ENCODE data around the gene FAAP100. TPM values are rescaled to one million over a fixed set of nuclear protein-coding genes. Genes with fewer than 3 reads are reported as not detected.
A peak's percentile ranks its signal among the peaks of the same experiment; 100 is the strongest.

FAAP100 gene
- total RNA-seq, 1 experiment from 2014 or later, result 54.7 TPM

- Mint-ChIP-seq H3K9me3 (no peaks in the 10 kb centered on the region), H3K4me1 (peaks cover 13% of the 10 kb centered on the region), H3K36me3 (peaks cover 16% of the 10 kb centered on the region), H3K27ac (peak overlapping the region; percentile 28; the same call in 1 of the 2 replicates), H3K27me3 (ENCODE audit: low read depth) (no peaks in the 10 kb centered on the region), H3K4me3 (no peak overlapping the region)
- DNase-seq (ENCODE audit: low spot score) (no peak), ATAC-seq (no peak)
- ChIA-PET POLR2A (no interaction called here), CTCF (no interaction called here)
- TF ChIP-seq PRRX2 (CRISPR knock-in tag; IDR thresholded peaks at IDR 0.05) (no peak), ARID4B (CRISPR knock-in tag; IDR thresholded peaks at IDR 0.05; ENCODE audit: borderline replicate concordance) (no peak), HMGXB4 (CRISPR knock-in tag; IDR thresholded peaks at IDR 0.05) (no peak), ZNF317 (CRISPR knock-in tag; IDR thresholded peaks at IDR 0.05; ENCODE audit: borderline replicate concordance, low read depth) (no peak), NR3C1 (CRISPR knock-in tag; conservative IDR thresholded peaks at IDR 0.05; ENCODE audit: low read depth) (no peak), ZNF219 (CRISPR knock-in tag; IDR thresholded peaks at IDR 0.05; ENCODE audit: borderline replicate concordance) (no peak), JUN (CRISPR knock-in tag; IDR thresholded peaks at IDR 0.05) (no peak), CREM (CRISPR knock-in tag; IDR thresholded peaks at IDR 0.05) (no peak), CTCF (IDR thresholded peaks at IDR 0.05) (no peak), HMGA2 (CRISPR knock-in tag; IDR thresholded peaks at IDR 0.05) (no peak), FOXJ3 (CRISPR knock-in tag; IDR thresholded peaks at IDR 0.05; ENCODE audit: borderline replicate concordance) (no peak)
- TF ChIP-seq, protein P1, sequence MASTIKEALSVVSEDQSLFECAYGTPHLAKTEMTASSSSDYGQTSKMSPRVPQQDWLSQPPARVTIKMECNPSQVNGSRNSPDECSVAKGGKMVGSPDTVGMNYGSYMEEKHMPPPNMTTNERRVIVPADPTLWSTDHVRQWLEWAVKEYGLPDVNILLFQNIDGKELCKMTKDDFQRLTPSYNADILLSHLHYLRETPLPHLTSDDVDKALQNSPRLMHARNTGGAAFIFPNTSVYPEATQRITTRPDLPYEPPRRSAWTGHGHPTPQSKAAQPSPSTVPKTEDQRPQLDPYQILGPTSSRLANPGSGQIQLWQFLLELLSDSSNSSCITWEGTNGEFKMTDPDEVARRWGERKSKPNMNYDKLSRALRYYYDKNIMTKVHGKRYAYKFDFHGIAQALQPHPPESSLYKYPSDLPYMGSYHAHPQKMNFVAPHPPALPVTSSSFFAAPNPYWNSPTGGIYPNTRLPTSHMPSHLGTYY (CRISPR knock-in tag; IDR thresholded peaks at IDR 0.05), result no peak
- TF ChIP-seq, protein P2, sequence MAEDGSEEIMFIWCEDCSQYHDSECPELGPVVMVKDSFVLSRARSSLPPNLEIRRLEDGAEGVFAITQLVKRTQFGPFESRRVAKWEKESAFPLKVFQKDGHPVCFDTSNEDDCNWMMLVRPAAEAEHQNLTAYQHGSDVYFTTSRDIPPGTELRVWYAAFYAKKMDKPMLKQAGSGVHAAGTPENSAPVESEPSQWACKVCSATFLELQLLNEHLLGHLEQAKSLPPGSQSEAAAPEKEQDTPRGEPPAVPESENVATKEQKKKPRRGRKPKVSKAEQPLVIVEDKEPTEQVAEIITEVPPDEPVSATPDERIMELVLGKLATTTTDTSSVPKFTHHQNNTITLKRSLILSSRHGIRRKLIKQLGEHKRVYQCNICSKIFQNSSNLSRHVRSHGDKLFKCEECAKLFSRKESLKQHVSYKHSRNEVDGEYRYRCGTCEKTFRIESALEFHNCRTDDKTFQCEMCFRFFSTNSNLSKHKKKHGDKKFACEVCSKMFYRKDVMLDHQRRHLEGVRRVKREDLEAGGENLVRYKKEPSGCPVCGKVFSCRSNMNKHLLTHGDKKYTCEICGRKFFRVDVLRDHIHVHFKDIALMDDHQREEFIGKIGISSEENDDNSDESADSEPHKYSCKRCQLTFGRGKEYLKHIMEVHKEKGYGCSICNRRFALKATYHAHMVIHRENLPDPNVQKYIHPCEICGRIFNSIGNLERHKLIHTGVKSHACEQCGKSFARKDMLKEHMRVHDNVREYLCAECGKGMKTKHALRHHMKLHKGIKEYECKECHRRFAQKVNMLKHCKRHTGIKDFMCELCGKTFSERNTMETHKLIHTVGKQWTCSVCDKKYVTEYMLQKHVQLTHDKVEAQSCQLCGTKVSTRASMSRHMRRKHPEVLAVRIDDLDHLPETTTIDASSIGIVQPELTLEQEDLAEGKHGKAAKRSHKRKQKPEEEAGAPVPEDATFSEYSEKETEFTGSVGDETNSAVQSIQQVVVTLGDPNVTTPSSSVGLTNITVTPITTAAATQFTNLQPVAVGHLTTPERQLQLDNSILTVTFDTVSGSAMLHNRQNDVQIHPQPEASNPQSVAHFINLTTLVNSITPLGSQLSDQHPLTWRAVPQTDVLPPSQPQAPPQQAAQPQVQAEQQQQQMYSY (CRISPR knock-in tag; IDR thresholded peaks at IDR 0.05), result no peak
- TF ChIP-seq, protein P3, sequence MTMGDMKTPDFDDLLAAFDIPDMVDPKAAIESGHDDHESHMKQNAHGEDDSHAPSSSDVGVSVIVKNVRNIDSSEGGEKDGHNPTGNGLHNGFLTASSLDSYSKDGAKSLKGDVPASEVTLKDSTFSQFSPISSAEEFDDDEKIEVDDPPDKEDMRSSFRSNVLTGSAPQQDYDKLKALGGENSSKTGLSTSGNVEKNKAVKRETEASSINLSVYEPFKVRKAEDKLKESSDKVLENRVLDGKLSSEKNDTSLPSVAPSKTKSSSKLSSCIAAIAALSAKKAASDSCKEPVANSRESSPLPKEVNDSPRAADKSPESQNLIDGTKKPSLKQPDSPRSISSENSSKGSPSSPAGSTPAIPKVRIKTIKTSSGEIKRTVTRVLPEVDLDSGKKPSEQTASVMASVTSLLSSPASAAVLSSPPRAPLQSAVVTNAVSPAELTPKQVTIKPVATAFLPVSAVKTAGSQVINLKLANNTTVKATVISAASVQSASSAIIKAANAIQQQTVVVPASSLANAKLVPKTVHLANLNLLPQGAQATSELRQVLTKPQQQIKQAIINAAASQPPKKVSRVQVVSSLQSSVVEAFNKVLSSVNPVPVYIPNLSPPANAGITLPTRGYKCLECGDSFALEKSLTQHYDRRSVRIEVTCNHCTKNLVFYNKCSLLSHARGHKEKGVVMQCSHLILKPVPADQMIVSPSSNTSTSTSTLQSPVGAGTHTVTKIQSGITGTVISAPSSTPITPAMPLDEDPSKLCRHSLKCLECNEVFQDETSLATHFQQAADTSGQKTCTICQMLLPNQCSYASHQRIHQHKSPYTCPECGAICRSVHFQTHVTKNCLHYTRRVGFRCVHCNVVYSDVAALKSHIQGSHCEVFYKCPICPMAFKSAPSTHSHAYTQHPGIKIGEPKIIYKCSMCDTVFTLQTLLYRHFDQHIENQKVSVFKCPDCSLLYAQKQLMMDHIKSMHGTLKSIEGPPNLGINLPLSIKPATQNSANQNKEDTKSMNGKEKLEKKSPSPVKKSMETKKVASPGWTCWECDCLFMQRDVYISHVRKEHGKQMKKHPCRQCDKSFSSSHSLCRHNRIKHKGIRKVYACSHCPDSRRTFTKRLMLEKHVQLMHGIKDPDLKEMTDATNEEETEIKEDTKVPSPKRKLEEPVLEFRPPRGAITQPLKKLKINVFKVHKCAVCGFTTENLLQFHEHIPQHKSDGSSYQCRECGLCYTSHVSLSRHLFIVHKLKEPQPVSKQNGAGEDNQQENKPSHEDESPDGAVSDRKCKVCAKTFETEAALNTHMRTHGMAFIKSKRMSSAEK (CRISPR knock-in tag; IDR thresholded peaks at IDR 0.05; ENCODE audit: borderline replicate concordance), result no peak
- TF ChIP-seq, protein P4, sequence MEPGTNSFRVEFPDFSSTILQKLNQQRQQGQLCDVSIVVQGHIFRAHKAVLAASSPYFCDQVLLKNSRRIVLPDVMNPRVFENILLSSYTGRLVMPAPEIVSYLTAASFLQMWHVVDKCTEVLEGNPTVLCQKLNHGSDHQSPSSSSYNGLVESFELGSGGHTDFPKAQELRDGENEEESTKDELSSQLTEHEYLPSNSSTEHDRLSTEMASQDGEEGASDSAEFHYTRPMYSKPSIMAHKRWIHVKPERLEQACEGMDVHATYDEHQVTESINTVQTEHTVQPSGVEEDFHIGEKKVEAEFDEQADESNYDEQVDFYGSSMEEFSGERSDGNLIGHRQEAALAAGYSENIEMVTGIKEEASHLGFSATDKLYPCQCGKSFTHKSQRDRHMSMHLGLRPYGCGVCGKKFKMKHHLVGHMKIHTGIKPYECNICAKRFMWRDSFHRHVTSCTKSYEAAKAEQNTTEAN (CRISPR knock-in tag; IDR thresholded peaks at IDR 0.05), result no peak
These were observed 5.3 kb upstream of the FAAP100 start for GRCh38 chr17:81557276-81558114.
